ENCODE results near the gene DYNC2I2. TPM values are rescaled to one million over a fixed set of nuclear protein-coding genes. Genes with fewer than 3 reads are reported as not detected.
A peak's percentile ranks its signal among the peaks of the same experiment; 100 is the strongest.

The DYNC2I2 gene
- total and polyA plus RNA-seq, 2 of the 4 experiments (the other 2 are of a cell fraction), result 33.7 to 37.1 TPM

DNA sequence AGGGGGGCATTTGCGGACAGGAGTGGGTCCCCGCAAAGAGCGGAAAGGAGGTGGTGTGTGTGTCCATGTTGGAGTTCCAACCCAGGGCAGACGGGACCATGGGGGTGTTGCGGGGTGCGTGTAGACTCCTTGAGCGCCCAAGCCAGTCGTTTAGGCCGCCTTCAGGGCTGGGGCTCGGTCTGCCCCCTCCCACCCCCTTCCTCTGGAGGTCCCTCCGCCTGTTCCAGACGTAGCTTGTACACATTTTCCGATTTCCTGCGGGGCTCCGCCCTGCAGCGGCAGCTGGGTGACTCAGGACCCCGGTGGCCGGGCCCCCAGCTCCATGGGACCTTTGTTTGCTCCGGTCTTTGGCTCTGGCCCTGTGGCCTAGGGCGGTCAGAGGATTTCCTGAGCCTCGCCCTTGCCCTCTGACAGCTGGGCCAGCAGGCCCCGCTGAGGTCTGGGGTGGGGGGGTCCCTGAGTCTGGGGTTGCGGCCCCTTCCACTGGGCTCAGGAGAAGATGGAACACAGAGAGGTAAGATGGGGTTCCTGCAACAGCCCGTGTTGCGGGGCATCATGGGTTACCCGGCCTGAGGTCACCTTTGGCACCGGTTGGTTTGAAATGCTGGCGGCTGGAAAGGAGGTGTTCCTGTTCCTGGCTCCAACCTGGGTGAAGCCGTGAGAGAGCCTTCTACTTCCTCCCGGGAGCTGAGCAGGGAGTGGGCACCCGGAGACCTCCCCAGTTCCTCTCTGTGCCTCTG, 47.1 kb upstream of the DYNC2I2 start:
- H2AFZ ChIP-seq (replicated peaks; ENCODE audit: low read length, poor library complexity), result peak overlapping the region; percentile 98

More for the DNA sequence above, 47.1 kb upstream of the DYNC2I2 start:
- in situ Hi-C loops (cut with MboI; ENCODE audit: low sequenced_read_pairs), result no loop called here
- H3K4me3 ChIP-seq (ENCODE audit: insufficient read depth, low read depth, low read length), result no peak overlapping the region
- peak overlapping the region; percentile 35; the same call in 1 of the 2 replicates for H3K4ac ChIP-seq (ENCODE audit: low read depth, low read length)
- H4K8ac ChIP-seq (ENCODE audit: low read depth in 2 of 2, low read length in 2 of 2), result peak overlapping the region; percentile 75 to 89; a peak in 2 of 4 replicates
- POLR2A ChIA-PET (ENCODE audit: unreplicated experiment), result no interaction called here
- H2BK15ac ChIP-seq (ENCODE audit: low read depth, low read length), result no peak overlapping the region
- peaks cover 0 to 17% of the 10 kb centered on the region in 2 experiments; a peak in 3 of 4 replicates for H3K79me1 ChIP-seq (ENCODE audit: low read depth in 1 of 2, low read length in 2 of 2)
- H3K18ac ChIP-seq (ENCODE audit: low read depth, low read length), result no peak overlapping the region
- H2BK120ac ChIP-seq (ENCODE audit: low read depth, low read length), result no peak overlapping the region
- no peaks in the 10 kb centered on the region for H3K36me3 ChIP-seq (ENCODE audit: control insufficient read depth, insufficient read depth, low read length)
- no peak overlapping the region for H4K91ac ChIP-seq (ENCODE audit: insufficient read depth, low read depth, low read length)
- CTCF ChIA-PET, result no interaction called here
- ATAC-seq (ENCODE audit: low read depth) (no peak), DNase-seq (no peak)
- TF ChIP-seq, protein P1, sequence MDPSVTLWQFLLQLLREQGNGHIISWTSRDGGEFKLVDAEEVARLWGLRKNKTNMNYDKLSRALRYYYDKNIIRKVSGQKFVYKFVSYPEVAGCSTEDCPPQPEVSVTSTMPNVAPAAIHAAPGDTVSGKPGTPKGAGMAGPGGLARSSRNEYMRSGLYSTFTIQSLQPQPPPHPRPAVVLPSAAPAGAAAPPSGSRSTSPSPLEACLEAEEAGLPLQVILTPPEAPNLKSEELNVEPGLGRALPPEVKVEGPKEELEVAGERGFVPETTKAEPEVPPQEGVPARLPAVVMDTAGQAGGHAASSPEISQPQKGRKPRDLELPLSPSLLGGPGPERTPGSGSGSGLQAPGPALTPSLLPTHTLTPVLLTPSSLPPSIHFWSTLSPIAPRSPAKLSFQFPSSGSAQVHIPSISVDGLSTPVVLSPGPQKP (IDR thresholded peaks at IDR 0.05; ENCODE audit: borderline replicate concordance, low read depth, low read length), result no peak
- TF ChIP-seq MXI1 (IDR thresholded peaks at IDR 0.05; ENCODE audit: borderline replicate concordance, low read depth, low read length), result no peak
- no peak for TF ChIP-seq RCOR1 (IDR thresholded peaks at IDR 0.05; ENCODE audit: insufficient replicate concordance, low read length)
- no peak for TF ChIP-seq NFE2L2 (IDR thresholded peaks at IDR 0.05; ENCODE audit: low read depth, low read length)
- no peak for TF ChIP-seq POLR2A (IDR thresholded peaks at IDR 0.05; ENCODE audit: low read depth, low read length)
- TF ChIP-seq, protein P2, sequence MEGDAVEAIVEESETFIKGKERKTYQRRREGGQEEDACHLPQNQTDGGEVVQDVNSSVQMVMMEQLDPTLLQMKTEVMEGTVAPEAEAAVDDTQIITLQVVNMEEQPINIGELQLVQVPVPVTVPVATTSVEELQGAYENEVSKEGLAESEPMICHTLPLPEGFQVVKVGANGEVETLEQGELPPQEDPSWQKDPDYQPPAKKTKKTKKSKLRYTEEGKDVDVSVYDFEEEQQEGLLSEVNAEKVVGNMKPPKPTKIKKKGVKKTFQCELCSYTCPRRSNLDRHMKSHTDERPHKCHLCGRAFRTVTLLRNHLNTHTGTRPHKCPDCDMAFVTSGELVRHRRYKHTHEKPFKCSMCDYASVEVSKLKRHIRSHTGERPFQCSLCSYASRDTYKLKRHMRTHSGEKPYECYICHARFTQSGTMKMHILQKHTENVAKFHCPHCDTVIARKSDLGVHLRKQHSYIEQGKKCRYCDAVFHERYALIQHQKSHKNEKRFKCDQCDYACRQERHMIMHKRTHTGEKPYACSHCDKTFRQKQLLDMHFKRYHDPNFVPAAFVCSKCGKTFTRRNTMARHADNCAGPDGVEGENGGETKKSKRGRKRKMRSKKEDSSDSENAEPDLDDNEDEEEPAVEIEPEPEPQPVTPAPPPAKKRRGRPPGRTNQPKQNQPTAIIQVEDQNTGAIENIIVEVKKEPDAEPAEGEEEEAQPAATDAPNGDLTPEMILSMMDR (conservative IDR thresholded peaks at IDR 0.05; ENCODE audit: low read depth, low read length), result no peak
- TF ChIP-seq RFX5 (IDR thresholded peaks at IDR 0.05; ENCODE audit: low read depth, low read length), result no peak
- TF ChIP-seq, protein P3, sequence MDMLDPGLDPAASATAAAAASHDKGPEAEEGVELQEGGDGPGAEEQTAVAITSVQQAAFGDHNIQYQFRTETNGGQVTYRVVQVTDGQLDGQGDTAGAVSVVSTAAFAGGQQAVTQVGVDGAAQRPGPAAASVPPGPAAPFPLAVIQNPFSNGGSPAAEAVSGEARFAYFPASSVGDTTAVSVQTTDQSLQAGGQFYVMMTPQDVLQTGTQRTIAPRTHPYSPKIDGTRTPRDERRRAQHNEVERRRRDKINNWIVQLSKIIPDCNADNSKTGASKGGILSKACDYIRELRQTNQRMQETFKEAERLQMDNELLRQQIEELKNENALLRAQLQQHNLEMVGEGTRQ (IDR thresholded peaks at IDR 0.05; ENCODE audit: low read depth, low read length), result no peak
- no peak for TF ChIP-seq BHLHE40 (IDR thresholded peaks at IDR 0.05; ENCODE audit: low read depth, low read length)
- TF ChIP-seq MAFK (IDR thresholded peaks at IDR 0.05; ENCODE audit: low read depth, low read length), result no peak
- TF ChIP-seq SMC3 (IDR thresholded peaks at IDR 0.05; ENCODE audit: low read depth, low read length), result no peak
- no peak for TF ChIP-seq CEBPB (IDR thresholded peaks at IDR 0.05; ENCODE audit: low read depth, low read length)
- no peak for TF ChIP-seq RAD21 (IDR thresholded peaks at IDR 0.05; ENCODE audit: low read length)
- TF ChIP-seq CHD1 (IDR thresholded peaks at IDR 0.05; ENCODE audit: low read depth, low read length), result no peak
- no peaks in the 10 kb centered on the region for H3K4me1 ChIP-seq (ENCODE audit: control insufficient read depth, insufficient read depth, low read length)
- H3K27me3 ChIP-seq (ENCODE audit: control insufficient read depth, insufficient read depth, low read length), result no peaks in the 10 kb centered on the region
- H3K23ac ChIP-seq (ENCODE audit: low read depth, low read length), result no peak overlapping the region
- H3K4me2 ChIP-seq (ENCODE audit: low read depth, low read length), result peak overlapping the region; percentile 87
- no peak overlapping the region for H3K27ac ChIP-seq (ENCODE audit: insufficient read depth, low read length)
- H2AK5ac ChIP-seq (ENCODE audit: low read depth, low read length), result no peak overlapping the region; the same call in 1 of the 2 replicates
- H3K14ac ChIP-seq (replicated peaks; ENCODE audit: low read depth, low read length), result no peak overlapping the region; the same call in 1 of the 2 replicates
- no peaks in the 10 kb centered on the region for H4K20me1 ChIP-seq (ENCODE audit: insufficient read depth, low read length)
- H4K5ac ChIP-seq (ENCODE audit: low read depth, low read length), result no peak overlapping the region
- H2BK5ac ChIP-seq (ENCODE audit: low read depth, low read length, poor library complexity, severe bottlenecking), result no peak overlapping the region
- H3K9me3 ChIP-seq (ENCODE audit: control insufficient read depth, insufficient read depth, low read length), result no peaks in the 10 kb centered on the region
- BruUV-seq (replicated peaks), result no TSS peak
- intact Hi-C loops (cut with micrococcal nuclease), result no loop called here
- H2BK20ac ChIP-seq (ENCODE audit: low read depth, low read length), result no peak overlapping the region
- no peak overlapping the region for H3K9ac ChIP-seq (ENCODE audit: low read depth, low read length)
- dilution Hi-C loops (cut with HindIII; ENCODE audit: low sequenced_read_pairs, unreplicated experiment), result no loop called here
- H2AK9ac ChIP-seq (replicated peaks; ENCODE audit: low read depth, low read length, poor library complexity), result peak overlapping the region; percentile 31
- 86% methylated on average over 10 of the region's 31 CpGs; no CpG with 5 or more reads in 1 of the 2 experiments for WGBS, 2 experiments (ENCODE audit: extremely low coverage in 2 of 2, insufficient read length in 1 of 2)
- H3K9me1 ChIP-seq (ENCODE audit: insufficient read depth, low read length), result peaks cover 9% of the 10 kb centered on the region
- no peak overlapping the region for H3K56ac ChIP-seq (ENCODE audit: extremely low read depth, insufficient read depth, low read length)
